IMR-90 (cell line): ENCODE measurements around the gene ADD2. TPM values are rescaled to one million over a fixed set of nuclear protein-coding genes. Genes with fewer than 3 reads are reported as not detected.

ENCODE experiments used
- ATAC-seq: fragments of 200-7000 bp; cut with Tn5 transposase; 2 replicates; pipeline ENCODE4 v1.9.1; 2020; ENCODE audit warnings: low read depth, mild to moderate bottlenecking, moderate library complexity
- BruUV-seq: library from RNA; stranded (reverse); fragments of 400-500 nt; replicated peaks from 2 replicates; lab custom pipeline; 2021; lab: Mats Ljungman, UMichigan
- CTCF ChIA-PET: fragments of 300-600 bp; formaldehyde crosslinking; extraction: SDS; loops from one replicate; lab custom pipeline; 2021; ENCODE audit warnings: antibody characterized with exemption; lab: Yijun Ruan, JAX
- POLR2A ChIA-PET: fragments of 300-600 bp; sonication (Branson Sonifier 250); formaldehyde crosslinking; loops from one replicate; lab custom pipeline; 2022; ENCODE audit warnings: antibody characterized with exemption; ENCODE audit not compliant: unreplicated experiment; lab: Charles Lee
- DNase-seq: peaks from one replicate; pipeline ENCODE4 v3.0.0; 2013
- H2AFZ ChIP-seq: replicated peaks from 2 replicates; pipeline ENCODE3; 2013; ENCODE audit warnings: low read length, mild to moderate bottlenecking; ENCODE audit not compliant: poor library complexity
- H2AK5ac ChIP-seq: 2 replicates; pipeline ENCODE4 v1.6.1; 2013; ENCODE audit warnings: low read depth, low read length, inconsistent platforms
- H2AK9ac ChIP-seq: replicated peaks from 2 replicates; pipeline ENCODE3; 2013; ENCODE audit warnings: mild to moderate bottlenecking, low read depth, low read length, moderate library complexity; ENCODE audit not compliant: poor library complexity
- H2BK120ac ChIP-seq: 2 replicates; pipeline ENCODE4 v1.6.1; 2013; ENCODE audit warnings: low read depth, low read length, inconsistent platforms
- H2BK15ac ChIP-seq: 3 replicates; pipeline ENCODE4 v1.6.1; 2013; ENCODE audit warnings: low read depth, low read length, inconsistent platforms
- H2BK20ac ChIP-seq: 2 replicates; pipeline ENCODE4 v1.6.1; 2013; ENCODE audit warnings: low read depth, mild to moderate bottlenecking, inconsistent platforms, low read length, moderate library complexity
- H2BK5ac ChIP-seq: 2 replicates; pipeline ENCODE4 v1.6.1; 2013; ENCODE audit warnings: mild to moderate bottlenecking, low read depth, low read length, inconsistent platforms; ENCODE audit not compliant: poor library complexity, severe bottlenecking
- H3K14ac ChIP-seq: replicated peaks from 2 replicates; pipeline ENCODE4 v1.6.1; 2013; ENCODE audit warnings: low read depth, low read length, inconsistent platforms
- H3K18ac ChIP-seq: 2 replicates; pipeline ENCODE4 v1.6.1; 2013; ENCODE audit warnings: low read depth, low read length, control low read depth
- H3K23ac ChIP-seq: 2 replicates; pipeline ENCODE4 v1.6.1; 2013; ENCODE audit warnings: low read depth, low read length, inconsistent platforms
- H3K27ac ChIP-seq: 2 replicates; pipeline ENCODE4 v1.5.1; 2013; ENCODE audit warnings: mild to moderate bottlenecking, control low read depth, low read length; ENCODE audit not compliant: insufficient read depth
- H3K27me3 ChIP-seq: 2 replicates; pipeline ENCODE4 v1.6.1; 2013; ENCODE audit warnings: low read length; ENCODE audit not compliant: control insufficient read depth, insufficient read depth
- H3K36me3 ChIP-seq: 2 replicates; pipeline ENCODE4 v1.6.1; 2013; ENCODE audit warnings: low read length, mixed read lengths; ENCODE audit not compliant: control insufficient read depth, insufficient read depth
- H3K4ac ChIP-seq: 2 replicates; pipeline ENCODE4 v1.6.1; 2013; ENCODE audit warnings: low read depth, low read length, inconsistent platforms
- H3K4me1 ChIP-seq: 2 replicates; pipeline ENCODE4 v1.6.1; 2013; ENCODE audit warnings: low read length, mixed read lengths; ENCODE audit not compliant: control insufficient read depth, insufficient read depth
- H3K4me2 ChIP-seq: 2 replicates; pipeline ENCODE4 v1.6.1; 2013; ENCODE audit warnings: low read depth, mild to moderate bottlenecking, control low read depth, low read length, moderate library complexity
- H3K4me3 ChIP-seq: 2 replicates; pipeline ENCODE4 v1.5.1; 2013; ENCODE audit warnings: low read depth, mild to moderate bottlenecking, control low read depth, low read length, moderate library complexity; ENCODE audit not compliant: insufficient read depth
- H3K56ac ChIP-seq: 2 replicates; pipeline ENCODE4 v1.6.1; 2013; ENCODE audit warnings: low read length, inconsistent platforms; ENCODE audit not compliant: insufficient read depth; ENCODE audit errors: extremely low read depth
- H3K79me1 ChIP-seq, 2 experiments: 2 replicates each; pipeline ENCODE4 v1.6.1; 2013; ENCODE audit warnings: low read length in 2 of 2, inconsistent platforms in 1 of 2, low read depth in 1 of 2
- H3K9ac ChIP-seq: 2 replicates; pipeline ENCODE4 v1.6.1; 2013; ENCODE audit warnings: low read depth, low read length, control low read depth
- H3K9me1 ChIP-seq: 2 replicates; pipeline ENCODE4 v1.6.1; 2013; ENCODE audit warnings: low read length, inconsistent platforms; ENCODE audit not compliant: insufficient read depth
- H3K9me3 ChIP-seq: 2 replicates; pipeline ENCODE4 v1.6.1; 2013; ENCODE audit warnings: low read length; ENCODE audit not compliant: control insufficient read depth, insufficient read depth
- H4K20me1 ChIP-seq: 2 replicates; pipeline ENCODE4 v1.6.1; 2013; ENCODE audit warnings: low read length, inconsistent platforms; ENCODE audit not compliant: insufficient read depth
- H4K5ac ChIP-seq: 2 replicates; pipeline ENCODE4 v1.6.1; 2013; ENCODE audit warnings: mild to moderate bottlenecking, low read depth, low read length, control low read depth
- H4K8ac ChIP-seq, 2 experiments: 2 replicates each; pipeline ENCODE4 v1.6.1; 2013; ENCODE audit warnings: low read depth in 2 of 2, low read length in 2 of 2, control low read depth in 1 of 2, inconsistent platforms in 1 of 2
- H4K91ac ChIP-seq: 2 replicates; pipeline ENCODE4 v1.6.1; 2013; ENCODE audit warnings: low read depth, low read length, inconsistent platforms; ENCODE audit not compliant: insufficient read depth
- BHLHE40 ChIP-seq: fragments of 150-350 bp; IDR thresholded peaks from 2 replicates; pipeline ENCODE4 v1.6.1; 2016; ENCODE audit warnings: mild to moderate bottlenecking, low read depth, low read length
- CEBPB ChIP-seq: IDR thresholded peaks from 2 replicates; pipeline ENCODE4 v1.6.1; 2012; ENCODE audit warnings: low read depth, low read length, improper control_type of control experiment
- CHD1 ChIP-seq: IDR thresholded peaks from 2 replicates; pipeline ENCODE4 v1.6.1; 2012; ENCODE audit warnings: low read depth, low read length, improper control_type of control experiment
- FOS ChIP-seq: fragments of 150-350 bp; IDR thresholded peaks from 2 replicates; pipeline ENCODE4 v1.6.1; 2016; ENCODE audit warnings: low read depth, low read length
- MAFK ChIP-seq: IDR thresholded peaks from 2 replicates; pipeline ENCODE4 v1.6.1; 2012; ENCODE audit warnings: low read depth, low read length, improper control_type of control experiment
- POLR2A ChIP-seq: IDR thresholded peaks from 2 replicates; pipeline ENCODE4 v1.6.1; 2012; ENCODE audit warnings: mild to moderate bottlenecking, low read depth, low read length
- RAD21 ChIP-seq: IDR thresholded peaks from 2 replicates; pipeline ENCODE4 v1.6.1; 2012; ENCODE audit warnings: low read length, improper control_type of control experiment
- RCOR1 ChIP-seq: IDR thresholded peaks from 2 replicates; pipeline ENCODE4 v1.6.1; 2012; ENCODE audit warnings: mild to moderate bottlenecking, low read length, improper control_type of control experiment; ENCODE audit not compliant: insufficient replicate concordance
- RFX5 ChIP-seq: IDR thresholded peaks from 2 replicates; pipeline ENCODE4 v1.8.0; 2012; ENCODE audit warnings: low read depth, mild to moderate bottlenecking, low read length, moderate library complexity
- WGBS, 2 experiments: methylation state at CpG; one replicate each; pipeline versions ENCODE4 v1.1.5 to v1.1.7; 2013; ENCODE audit warnings: missing lambda C conversion rate in 2 of 2; ENCODE audit not compliant: insufficient read length in 1 of 2; ENCODE audit errors: extremely low coverage in 2 of 2; 5-methylcytosine and 5-hydroxymethylcytosine counted together
- dilution Hi-C: fragments of 300-500 bp; cut with HindIII; formaldehyde crosslinking; loops from one replicate; pipeline ENCODE4 v1.14.3; 2018; ENCODE audit warnings: low sequenced_read_pairs; ENCODE audit not compliant: unreplicated experiment
- in situ Hi-C: fragments of 300-500 bp; cut with MboI; formaldehyde crosslinking; loops from 3 replicates; pipeline ENCODE4 v1.14.3; 2019; ENCODE audit warnings: low sequenced_read_pairs, inconsistent platforms, mixed read lengths
- intact Hi-C: fragments of 100-400 bp; cut with micrococcal nuclease; formaldehyde crosslinking; loops from 2 replicates; pipeline ENCODE4 v1.10.0; 2022
- polyA plus RNA-seq, 3 experiments: library from polyadenylated mRNA; depleted of rRNA; stranded (reverse); fragments of >200 nt; gene quantifications; 2 replicates each; pipeline ENCODE4 v1.2.3, GENCODE V29; 2012; ENCODE audit warnings: low replicate concordance in 1 of 3
- total RNA-seq: library from RNA; depleted of rRNA; stranded (reverse); fragments of >200 nt; gene quantifications from 2 replicates; pipeline ENCODE4 v1.2.3, GENCODE V29; 2012
- TF ChIP-seq, protein P1 (sequence below): fragments of 150-350 bp; IDR thresholded peaks from 2 replicates; pipeline ENCODE4 v1.6.1; 2016; ENCODE audit warnings: low read depth, mild to moderate bottlenecking, low read length, moderate library complexity, borderline replicate concordance
- TF ChIP-seq, protein P2 (sequence below): conservative IDR thresholded peaks from 2 replicates; pipeline ENCODE4 v1.5.1; 2012; ENCODE audit warnings: mild to moderate bottlenecking, low read depth, low read length, improper control_type of control experiment

ADD2 gene
- total and polyA plus RNA-seq, 2 of the 4 experiments (the other 2 are of a cell fraction), result not detected

DNA sequence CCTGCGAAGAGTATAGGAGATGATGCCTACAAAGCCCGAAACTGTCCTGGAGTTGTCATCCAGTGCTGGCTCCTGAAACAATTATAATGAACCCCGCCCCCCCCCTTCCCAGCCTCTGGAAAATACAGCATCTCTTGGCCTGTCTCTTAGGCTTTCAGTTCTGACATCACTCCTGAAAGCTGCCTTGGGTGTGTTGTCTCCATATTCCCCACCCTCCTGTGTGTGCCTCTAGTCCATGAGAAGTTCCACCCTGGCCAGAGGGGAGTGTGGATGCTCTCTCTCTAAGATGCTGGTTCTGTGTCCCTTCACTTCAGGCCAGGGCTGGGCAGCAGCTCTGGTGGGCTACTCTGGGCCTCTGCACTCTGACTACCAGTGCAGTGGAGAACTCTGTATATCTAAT, 155.4 kb downstream of the ADD2 start:
- Histone ChIP-seq H2BK20ac (no peak overlapping the region), H3K9ac (no peak overlapping the region), H3K27me3 (peaks cover 9% of the 10 kb centered on the region), H3K9me1 (no peaks in the 10 kb centered on the region), H2AFZ (no peak overlapping the region), H3K27ac (no peak overlapping the region), H2BK5ac (no peak overlapping the region), H3K4me1 (no peaks in the 10 kb centered on the region), H3K14ac (no peak overlapping the region), H3K18ac (no peak overlapping the region), H3K9me3 (no peaks in the 10 kb centered on the region), H4K5ac (no peak overlapping the region), H3K56ac (no peak overlapping the region), H3K23ac (no peak overlapping the region), H3K36me3 (no peaks in the 10 kb centered on the region), H4K20me1 (no peaks in the 10 kb centered on the region), H2BK15ac (no peak overlapping the region), H3K4me3 (no peak overlapping the region), H3K4me2 (no peak overlapping the region), H4K91ac (no peak overlapping the region), H3K4ac (no peak overlapping the region), H4K8ac (no peak overlapping the region), H2AK5ac (no peak overlapping the region), H3K79me1 (no peaks in the 10 kb centered on the region), H2AK9ac (no peak overlapping the region), H2BK120ac (no peak overlapping the region)
- DNase-seq (no peak), ATAC-seq (no peak)
- TF ChIP-seq CEBPB (no peak), BHLHE40 (no peak), POLR2A (no peak), RAD21 (no peak), MAFK (no peak), CHD1 (no peak), FOS (no peak), RFX5 (no peak), RCOR1 (no peak)
- TF ChIP-seq, protein P1, sequence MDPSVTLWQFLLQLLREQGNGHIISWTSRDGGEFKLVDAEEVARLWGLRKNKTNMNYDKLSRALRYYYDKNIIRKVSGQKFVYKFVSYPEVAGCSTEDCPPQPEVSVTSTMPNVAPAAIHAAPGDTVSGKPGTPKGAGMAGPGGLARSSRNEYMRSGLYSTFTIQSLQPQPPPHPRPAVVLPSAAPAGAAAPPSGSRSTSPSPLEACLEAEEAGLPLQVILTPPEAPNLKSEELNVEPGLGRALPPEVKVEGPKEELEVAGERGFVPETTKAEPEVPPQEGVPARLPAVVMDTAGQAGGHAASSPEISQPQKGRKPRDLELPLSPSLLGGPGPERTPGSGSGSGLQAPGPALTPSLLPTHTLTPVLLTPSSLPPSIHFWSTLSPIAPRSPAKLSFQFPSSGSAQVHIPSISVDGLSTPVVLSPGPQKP, result no peak
- TF ChIP-seq, protein P2, sequence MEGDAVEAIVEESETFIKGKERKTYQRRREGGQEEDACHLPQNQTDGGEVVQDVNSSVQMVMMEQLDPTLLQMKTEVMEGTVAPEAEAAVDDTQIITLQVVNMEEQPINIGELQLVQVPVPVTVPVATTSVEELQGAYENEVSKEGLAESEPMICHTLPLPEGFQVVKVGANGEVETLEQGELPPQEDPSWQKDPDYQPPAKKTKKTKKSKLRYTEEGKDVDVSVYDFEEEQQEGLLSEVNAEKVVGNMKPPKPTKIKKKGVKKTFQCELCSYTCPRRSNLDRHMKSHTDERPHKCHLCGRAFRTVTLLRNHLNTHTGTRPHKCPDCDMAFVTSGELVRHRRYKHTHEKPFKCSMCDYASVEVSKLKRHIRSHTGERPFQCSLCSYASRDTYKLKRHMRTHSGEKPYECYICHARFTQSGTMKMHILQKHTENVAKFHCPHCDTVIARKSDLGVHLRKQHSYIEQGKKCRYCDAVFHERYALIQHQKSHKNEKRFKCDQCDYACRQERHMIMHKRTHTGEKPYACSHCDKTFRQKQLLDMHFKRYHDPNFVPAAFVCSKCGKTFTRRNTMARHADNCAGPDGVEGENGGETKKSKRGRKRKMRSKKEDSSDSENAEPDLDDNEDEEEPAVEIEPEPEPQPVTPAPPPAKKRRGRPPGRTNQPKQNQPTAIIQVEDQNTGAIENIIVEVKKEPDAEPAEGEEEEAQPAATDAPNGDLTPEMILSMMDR, result no peak
- POLR2A ChIA-PET, result no interaction called here
- BruUV-seq, result no TSS peak
- in situ Hi-C loops, result loop anchor here (5.0 to 10.0 kb wide), 2 partner anchors 268 to 305 kb away; no protein-coding TSS in a partner anchor
- CTCF ChIA-PET, result no interaction called here
- dilution Hi-C loops, result no loop called here
- 20% methylated on average over 1 of the region's 3 CpGs; no CpG with 5 or more reads in 1 of the 2 experiments for WGBS, 2 experiments
- intact Hi-C loops, result no loop called here
